ENCODE measurements around the gene TMEM181. TPM values are rescaled to one million over a fixed set of nuclear protein-coding genes. Genes with fewer than 3 reads are reported as not detected.

TMEM181 gene
- total RNA-seq, 2 donors from 2014 or later: 21.2 to 21.8 TPM

DNA sequence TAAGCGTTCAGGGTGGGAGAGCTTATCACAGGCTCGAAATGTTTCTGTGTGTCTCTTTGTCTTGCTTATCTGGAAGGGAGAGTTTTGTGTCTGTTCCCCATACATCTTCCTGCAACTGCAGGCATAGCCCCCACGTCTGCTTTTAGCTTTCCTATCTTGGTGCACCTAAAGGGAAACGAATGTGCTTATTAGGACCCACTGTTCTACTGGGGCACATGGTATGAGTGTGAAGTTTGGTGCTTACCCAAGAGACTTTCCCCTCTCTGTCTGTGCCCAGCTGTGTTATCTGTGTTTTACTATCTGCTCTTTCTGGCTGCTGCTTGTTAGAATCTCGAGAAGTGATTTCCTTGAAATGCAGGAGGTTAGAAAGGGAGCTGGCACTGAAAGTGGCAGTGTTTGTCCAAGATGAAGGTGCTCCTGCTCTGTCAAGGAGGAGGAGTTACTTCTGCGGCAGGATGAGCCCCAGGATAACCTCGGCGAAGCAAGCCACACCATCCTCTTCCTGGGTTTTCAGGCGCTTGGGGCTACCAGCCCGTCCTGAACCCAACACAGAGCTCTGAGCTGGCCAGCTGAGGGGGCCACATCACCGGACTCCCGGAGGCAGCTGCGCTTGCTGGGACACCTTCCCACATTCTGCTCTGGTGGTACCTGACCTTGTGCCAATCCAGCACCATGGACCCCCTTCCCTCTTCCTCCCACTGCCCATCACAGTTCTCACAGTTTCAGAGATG, 61.2 kb downstream of the TMEM181 start:
- H3K36me3 Mint-ChIP-seq (ENCODE audit: low read depth): peaks cover 81% of the 10 kb centered on the region
- 86 to 92% methylated on average over 11 to 13 of the region's 13 CpGs for WGBS, 2 experiments (ENCODE audit: insufficient coverage in 1 of 2, insufficient read length in 1 of 2)
- H3K4me1 ChIP-seq (ENCODE audit: control insufficient read depth, insufficient read depth, low read length): no peaks in the 10 kb centered on the region
- peaks cover 3% of the 10 kb centered on the region for H3K4me1 Mint-ChIP-seq
- H3K4me3 ChIP-seq (ENCODE audit: low read length): no peak overlapping the region
- no peak overlapping the region for H3K27ac ChIP-seq (ENCODE audit: low read depth, low read length)
- H3K9ac ChIP-seq (ENCODE audit: extremely low read depth, low read length, poor library complexity, severe bottlenecking): no peak overlapping the region
- H3K4me3 Mint-ChIP-seq: no peak overlapping the region
- H3K36me3 ChIP-seq (ENCODE audit: control insufficient read depth, insufficient read depth, low read length): peaks cover 50% of the 10 kb centered on the region
- peaks cover 16% of the 10 kb centered on the region for H3K9me3 Mint-ChIP-seq
- H3K27me3 ChIP-seq (ENCODE audit: control insufficient read depth, insufficient read depth, low read length, poor library complexity, severe bottlenecking): no peaks in the 10 kb centered on the region
- DNase-seq: no peak
- H3K27me3 Mint-ChIP-seq (ENCODE audit: insufficient read depth): no peaks in the 10 kb centered on the region
- peaks cover 18% of the 10 kb centered on the region for H3K9me3 ChIP-seq (ENCODE audit: control insufficient read depth, low read length)
- TF ChIP-seq, protein P1, sequence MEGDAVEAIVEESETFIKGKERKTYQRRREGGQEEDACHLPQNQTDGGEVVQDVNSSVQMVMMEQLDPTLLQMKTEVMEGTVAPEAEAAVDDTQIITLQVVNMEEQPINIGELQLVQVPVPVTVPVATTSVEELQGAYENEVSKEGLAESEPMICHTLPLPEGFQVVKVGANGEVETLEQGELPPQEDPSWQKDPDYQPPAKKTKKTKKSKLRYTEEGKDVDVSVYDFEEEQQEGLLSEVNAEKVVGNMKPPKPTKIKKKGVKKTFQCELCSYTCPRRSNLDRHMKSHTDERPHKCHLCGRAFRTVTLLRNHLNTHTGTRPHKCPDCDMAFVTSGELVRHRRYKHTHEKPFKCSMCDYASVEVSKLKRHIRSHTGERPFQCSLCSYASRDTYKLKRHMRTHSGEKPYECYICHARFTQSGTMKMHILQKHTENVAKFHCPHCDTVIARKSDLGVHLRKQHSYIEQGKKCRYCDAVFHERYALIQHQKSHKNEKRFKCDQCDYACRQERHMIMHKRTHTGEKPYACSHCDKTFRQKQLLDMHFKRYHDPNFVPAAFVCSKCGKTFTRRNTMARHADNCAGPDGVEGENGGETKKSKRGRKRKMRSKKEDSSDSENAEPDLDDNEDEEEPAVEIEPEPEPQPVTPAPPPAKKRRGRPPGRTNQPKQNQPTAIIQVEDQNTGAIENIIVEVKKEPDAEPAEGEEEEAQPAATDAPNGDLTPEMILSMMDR (conservative IDR thresholded peaks at IDR 0.05): no peak
- H3K27ac Mint-ChIP-seq: peak overlapping the region; percentile 15

GRCh38 chr6:158621694-158622544, 62.0 kb downstream of the TMEM181 start:
- Histone ChIP-seq H3K27ac (ENCODE audit: low read depth, low read length) (no peak overlapping the region), H3K27me3 (ENCODE audit: control insufficient read depth, insufficient read depth, low read length, poor library complexity, severe bottlenecking) (no peaks in the 10 kb centered on the region), H3K36me3 (ENCODE audit: control insufficient read depth, insufficient read depth, low read length) (peaks cover 57% of the 10 kb centered on the region), H3K4me1 (ENCODE audit: control insufficient read depth, insufficient read depth, low read length) (no peaks in the 10 kb centered on the region), H3K9me3 (ENCODE audit: control insufficient read depth, low read length) (peaks cover 18% of the 10 kb centered on the region), H3K4me3 (ENCODE audit: low read length) (no peak overlapping the region), H3K9ac (ENCODE audit: extremely low read depth, low read length, poor library complexity, severe bottlenecking) (no peak overlapping the region)
- Mint-ChIP-seq H3K4me3 (no peak overlapping the region), H3K4me1 (peaks cover 3% of the 10 kb centered on the region), H3K27ac (no peak overlapping the region), H3K9me3 (peaks cover 16% of the 10 kb centered on the region), H3K36me3 (ENCODE audit: low read depth) (peaks cover 81% of the 10 kb centered on the region), H3K27me3 (ENCODE audit: insufficient read depth) (no peaks in the 10 kb centered on the region)
- TF ChIP-seq, protein P1 (conservative IDR thresholded peaks at IDR 0.05): no peak
- WGBS, 2 experiments (ENCODE audit: insufficient coverage in 1 of 2, insufficient read length in 1 of 2): 95 to 98% methylated on average over 16 to 24 of the region's 25 CpGs
- no peak for DNase-seq

DNA sequence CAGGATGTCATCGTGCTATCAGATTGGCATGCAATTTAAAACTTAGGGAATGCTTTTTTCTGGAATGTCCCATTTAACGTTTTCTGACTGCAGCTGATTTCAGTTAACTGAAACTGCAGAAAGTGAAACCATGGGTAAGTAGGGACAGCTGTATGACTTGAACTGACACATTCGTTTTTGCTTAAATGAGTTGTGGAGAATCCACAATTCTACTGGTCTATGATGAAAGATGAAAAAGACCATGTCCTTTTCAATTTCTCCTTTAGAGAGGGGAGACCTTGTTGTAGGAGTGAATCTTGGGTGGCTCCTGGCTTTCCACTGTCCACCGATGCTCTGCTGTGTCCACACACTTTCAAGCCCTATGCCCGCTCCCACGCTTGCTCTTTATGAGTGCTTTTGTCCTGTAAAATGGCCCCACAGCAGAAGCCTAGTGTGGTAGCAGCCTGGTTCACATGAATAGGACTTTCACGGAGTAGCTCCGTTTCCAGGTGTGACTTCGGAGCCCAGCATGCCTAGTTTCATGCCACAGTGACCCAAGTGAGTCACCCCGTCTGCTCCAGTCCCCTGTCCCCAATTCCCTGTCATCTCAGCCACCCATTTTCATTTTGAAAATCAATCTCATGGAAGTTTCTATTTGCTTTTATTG, 62.8 kb downstream of the TMEM181 start:
- peaks cover 3% of the 10 kb centered on the region for H3K4me1 Mint-ChIP-seq
- peaks cover 16% of the 10 kb centered on the region for H3K9me3 Mint-ChIP-seq
- H3K36me3 Mint-ChIP-seq (ENCODE audit: low read depth): peaks cover 81% of the 10 kb centered on the region
- Histone ChIP-seq H3K9ac (ENCODE audit: extremely low read depth, low read length, poor library complexity, severe bottlenecking) (no peak overlapping the region), H3K27me3 (ENCODE audit: control insufficient read depth, insufficient read depth, low read length, poor library complexity, severe bottlenecking) (no peaks in the 10 kb centered on the region), H3K4me1 (ENCODE audit: control insufficient read depth, insufficient read depth, low read length) (no peaks in the 10 kb centered on the region), H3K9me3 (ENCODE audit: control insufficient read depth, low read length) (peaks cover 18% of the 10 kb centered on the region), H3K4me3 (ENCODE audit: low read length) (no peak overlapping the region), H3K36me3 (ENCODE audit: control insufficient read depth, insufficient read depth, low read length) (peaks cover 65% of the 10 kb centered on the region), H3K27ac (ENCODE audit: low read depth, low read length) (no peak overlapping the region)
- no peak for DNase-seq
- H3K27me3 Mint-ChIP-seq (ENCODE audit: insufficient read depth): no peaks in the 10 kb centered on the region
- no peak overlapping the region for H3K27ac Mint-ChIP-seq
- TF ChIP-seq, protein P1 (conservative IDR thresholded peaks at IDR 0.05): no peak
- 92 to 94% methylated on average over 9 to 10 of the region's 10 CpGs for WGBS, 2 experiments (ENCODE audit: insufficient coverage in 1 of 2, insufficient read length in 1 of 2)
- H3K4me3 Mint-ChIP-seq: no peak overlapping the region

All from endodermal cell (in vitro differentiated cells).